NCI-H82 treated with DMSO at 0.1 percent for 48 hours (cell line): Measurements from ENCODE around the gene FLT1.

Experiments used
- DNase-seq: peaks from one replicate; lab custom pipeline; 2025; ENCODE audit not compliant: unreplicated experiment; lab: John Stamatoyannopoulos, UW

Gene FLT1

DNA sequence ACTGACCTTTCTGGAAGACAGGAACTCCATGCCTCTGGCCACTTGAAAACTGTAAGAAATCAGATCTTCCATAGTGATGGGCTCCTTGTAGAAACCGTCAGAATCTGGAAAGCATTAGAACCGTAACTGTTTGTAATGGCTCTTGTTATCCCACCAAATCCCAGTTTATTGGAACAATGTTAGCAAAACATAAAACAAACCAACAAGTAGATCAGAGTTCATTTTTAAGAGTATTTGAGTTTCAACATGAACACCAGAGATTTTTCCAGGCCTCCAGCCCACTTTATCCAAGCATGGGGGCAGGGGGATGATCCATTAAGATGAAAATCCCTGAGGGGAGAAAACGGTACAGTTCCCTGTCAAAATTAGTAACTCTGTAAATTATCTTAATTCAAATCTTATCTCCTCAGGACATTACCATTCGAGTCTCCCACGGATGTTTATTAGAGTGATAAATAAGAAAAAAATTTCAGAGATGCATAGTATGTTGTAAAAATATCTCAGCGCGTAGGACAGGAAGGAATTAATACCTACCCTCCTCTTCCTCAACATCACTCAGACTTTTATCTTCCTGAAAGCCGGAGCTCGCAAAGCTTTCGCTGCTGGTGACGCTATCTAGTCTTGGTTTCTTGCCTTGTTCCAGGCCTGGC is 172.5 kb downstream of the FLT1 start:
- no peak for DNase-seq

DNA sequence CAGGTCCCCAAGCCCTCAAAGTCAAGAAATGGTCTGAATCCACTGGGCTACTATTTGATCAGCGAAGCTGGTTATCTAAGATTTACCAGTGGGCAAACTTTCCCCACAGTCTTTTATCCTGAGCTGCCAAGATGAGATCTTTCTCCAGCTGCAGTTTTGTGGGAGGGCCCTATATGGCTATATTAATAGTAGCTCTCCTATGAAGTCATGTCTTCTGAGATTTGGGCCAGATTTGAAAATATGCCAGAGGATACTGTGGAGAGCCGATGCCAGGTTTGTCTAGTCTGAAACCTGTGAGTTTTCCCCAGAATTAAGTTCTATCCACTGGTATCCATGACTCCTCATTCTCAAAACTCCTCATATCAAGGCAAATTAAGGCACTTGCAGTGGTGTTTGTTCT is 173.2 kb downstream of the FLT1 start:
- DNase-seq: no peak

DNA sequence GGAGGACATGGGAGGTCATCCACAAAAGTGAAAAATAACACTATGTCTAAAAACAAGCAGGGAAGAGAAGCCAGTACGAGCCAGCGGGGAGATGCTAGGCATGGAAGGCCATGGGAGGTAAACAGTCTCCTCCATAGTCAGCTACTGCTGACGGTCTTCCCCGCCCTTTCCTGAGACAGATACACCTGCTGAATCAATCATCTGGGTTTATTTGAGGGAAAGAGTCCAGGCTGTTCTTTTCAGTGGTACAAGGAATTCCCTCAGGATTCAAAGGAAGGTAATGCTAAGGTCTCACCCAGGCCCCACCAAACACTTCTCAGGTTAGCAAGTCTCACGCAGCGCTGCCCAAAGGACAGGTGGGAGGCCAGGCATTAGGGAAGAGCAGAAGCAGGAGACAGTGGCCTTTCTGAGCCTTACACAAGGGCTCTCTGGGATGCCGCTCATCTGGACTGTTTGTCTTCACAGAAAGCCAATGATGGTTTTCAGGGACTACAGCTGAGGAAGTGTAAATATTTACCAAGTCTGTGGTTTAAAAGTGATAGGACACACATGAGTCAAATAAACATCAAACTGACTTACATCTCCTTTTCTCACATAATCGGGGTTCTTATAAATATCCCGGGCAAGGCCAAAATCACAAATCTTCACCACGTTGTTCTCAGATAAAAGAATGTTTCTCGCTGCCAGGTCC is 173.9 kb downstream of the FLT1 start:
- no peak for DNase-seq

- no peak for DNase-seq
Measured at GRCh38 chr13:28320209-28320608, 174.7 kb downstream of the FLT1 start.

GRCh38 chr13:28319528-28319927 is 175.4 kb downstream of the FLT1 start:
- no peak for DNase-seq

GRCh38 chr13:28318496-28318895 is 176.4 kb downstream of the FLT1 start:
- no peak for DNase-seq

- DNase-seq: no peak
Measured at GRCh38 chr13:28316836-28317235, 178.1 kb downstream of the FLT1 start.

DNA sequence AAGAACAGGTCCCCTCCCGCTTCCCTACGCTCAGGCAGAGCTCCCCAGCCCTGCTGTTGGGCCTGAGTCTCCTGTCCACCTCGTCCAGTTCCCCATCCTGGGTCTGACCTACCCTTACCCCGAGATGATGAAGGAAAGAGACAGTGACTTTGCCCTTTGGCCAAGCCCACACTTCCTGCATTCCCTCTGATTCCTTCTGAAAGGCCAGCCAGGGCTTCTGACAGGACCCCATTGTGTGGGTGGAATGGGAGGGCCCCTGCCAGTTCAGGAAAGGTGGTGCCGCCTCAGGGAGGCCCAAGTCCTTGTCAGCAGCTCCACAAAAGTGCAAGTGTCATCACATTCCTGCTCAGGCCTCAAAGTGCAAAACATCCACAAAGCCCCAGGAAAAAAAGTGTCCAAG is 178.8 kb downstream of the FLT1 start:
- DNase-seq: no peak

DNA sequence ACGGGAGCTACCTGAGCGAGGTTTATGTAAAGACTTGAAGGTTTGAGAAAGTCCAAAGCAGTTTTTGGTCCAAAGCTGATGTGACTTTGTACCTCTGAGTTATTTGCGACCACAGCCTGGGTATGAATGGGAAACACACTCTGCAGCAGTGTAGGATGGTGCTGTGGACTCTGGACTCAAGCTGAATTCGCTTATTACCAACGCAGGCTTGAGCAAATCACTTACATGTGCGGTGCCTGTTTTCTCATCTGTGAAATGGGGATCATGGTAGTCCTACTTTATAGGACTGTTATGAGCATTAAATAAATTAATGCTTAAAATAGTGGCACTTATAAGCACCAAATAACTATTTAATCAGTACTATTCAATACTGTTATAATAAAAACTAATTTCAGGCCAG is 180.0 kb downstream of the FLT1 start:
- no peak for DNase-seq

- DNase-seq: no peak
Measured at GRCh38 chr13:28313579-28313978, 181.3 kb downstream of the FLT1 start.

GRCh38 chr13:28306325-28306724 is 188.6 kb downstream of the FLT1 start:
- no peak for DNase-seq

DNA sequence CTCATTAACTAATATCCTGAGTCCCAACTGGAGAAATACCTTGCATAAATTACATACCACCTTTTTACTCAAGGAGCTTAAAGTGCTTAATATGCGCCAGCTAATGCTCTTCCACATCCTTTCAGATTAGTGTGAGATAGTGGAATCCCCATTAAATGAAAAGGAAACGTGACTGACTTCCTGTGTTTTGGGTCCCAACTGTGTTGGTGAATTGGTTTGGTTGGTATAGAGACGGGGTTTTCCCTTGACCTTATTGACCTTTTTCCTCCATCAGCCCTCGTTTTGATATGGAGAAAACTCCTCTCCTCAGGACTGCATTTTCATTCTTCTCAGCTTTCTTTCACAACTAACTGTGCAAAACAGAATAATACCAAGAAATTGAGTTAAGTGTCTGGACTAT is 193.1 kb downstream of the FLT1 start:
- no peak for DNase-seq

GRCh38 chr13:28299916-28300315 is 195.0 kb downstream of the FLT1 start:
- DNase-seq: no peak

DNA sequence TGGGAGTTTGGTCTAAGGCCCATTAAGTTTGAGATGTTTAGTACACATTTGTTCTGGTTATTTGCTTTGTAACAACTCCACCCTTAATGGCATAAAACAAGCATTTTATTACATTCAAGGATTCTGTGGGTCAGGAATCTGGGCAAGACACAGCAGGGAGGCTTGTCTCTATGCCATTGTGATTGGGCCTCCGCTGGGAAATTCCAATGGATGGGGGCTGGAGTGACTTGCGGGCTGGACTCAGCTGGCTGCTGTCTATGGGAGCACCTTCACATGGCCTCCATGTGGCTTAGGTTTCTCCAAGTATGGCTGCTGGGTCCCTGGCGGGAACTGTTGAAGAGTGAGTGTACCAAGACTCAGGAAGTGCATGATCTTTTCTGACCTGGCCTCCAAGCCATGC is 197.6 kb downstream of the FLT1 start:
- DNase-seq: no peak

DNA sequence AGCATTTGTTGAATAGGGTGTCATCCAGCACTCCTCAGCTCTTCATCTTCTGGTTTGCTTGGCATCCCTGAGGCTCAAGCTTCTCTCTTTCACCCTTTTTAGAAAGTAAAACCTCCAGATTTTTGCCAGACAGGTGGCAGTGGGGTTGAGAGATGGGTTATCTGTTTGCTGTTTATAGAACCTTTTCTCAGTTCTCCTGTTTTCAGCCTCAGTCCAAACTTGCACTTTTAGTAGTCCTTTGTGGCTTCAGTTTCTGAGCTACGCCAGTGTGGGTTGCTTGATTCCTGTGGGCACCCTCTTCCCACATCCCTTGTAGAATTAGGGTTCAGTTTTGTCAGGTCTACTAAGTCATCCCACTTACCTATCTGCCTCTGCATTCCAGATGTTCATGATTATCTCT is 208.7 kb downstream of the FLT1 start:
- no peak for DNase-seq

DNA sequence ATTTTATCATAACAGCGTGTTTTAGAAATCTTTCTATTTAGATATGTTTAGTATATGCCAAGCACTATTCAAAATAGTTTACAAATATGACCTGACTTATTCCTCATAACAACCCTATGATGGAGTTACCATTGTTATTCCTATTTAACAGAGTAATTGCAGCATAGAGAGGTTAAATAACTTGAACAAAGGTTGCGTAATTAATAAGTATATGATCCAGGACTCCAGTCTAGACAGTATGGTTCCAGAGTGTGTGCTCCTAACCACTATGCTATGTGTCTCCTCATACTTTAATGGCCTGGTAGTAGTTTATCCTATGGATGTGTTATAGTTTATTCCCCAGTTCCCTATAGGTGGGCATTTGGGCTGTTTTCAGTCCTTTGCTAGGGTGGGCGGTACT is 211.3 kb downstream of the FLT1 start:
- no peak for DNase-seq

DNA sequence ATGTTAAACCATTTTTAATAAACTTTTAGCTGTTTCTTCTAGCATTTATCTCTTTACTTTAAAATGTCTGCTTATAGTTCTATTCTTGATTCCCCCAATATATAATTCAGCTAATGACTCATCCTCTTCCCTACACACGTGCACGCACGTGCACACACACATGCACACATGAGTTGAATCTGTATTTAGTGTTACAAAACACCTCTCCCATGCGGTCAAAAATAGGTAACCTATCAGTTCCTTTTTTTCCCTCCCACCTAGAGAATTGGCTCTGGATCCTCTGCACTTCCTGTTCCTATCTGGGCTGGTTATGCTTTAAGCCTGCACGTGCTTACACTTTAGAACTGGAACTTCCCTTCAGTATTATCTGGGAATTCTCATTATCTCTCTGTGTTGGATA is 212.5 kb downstream of the FLT1 start:
- no peak for DNase-seq

- DNase-seq: no peak
Measured at GRCh38 chr13:28273919-28274318, 221.0 kb downstream of the FLT1 start.

DNA sequence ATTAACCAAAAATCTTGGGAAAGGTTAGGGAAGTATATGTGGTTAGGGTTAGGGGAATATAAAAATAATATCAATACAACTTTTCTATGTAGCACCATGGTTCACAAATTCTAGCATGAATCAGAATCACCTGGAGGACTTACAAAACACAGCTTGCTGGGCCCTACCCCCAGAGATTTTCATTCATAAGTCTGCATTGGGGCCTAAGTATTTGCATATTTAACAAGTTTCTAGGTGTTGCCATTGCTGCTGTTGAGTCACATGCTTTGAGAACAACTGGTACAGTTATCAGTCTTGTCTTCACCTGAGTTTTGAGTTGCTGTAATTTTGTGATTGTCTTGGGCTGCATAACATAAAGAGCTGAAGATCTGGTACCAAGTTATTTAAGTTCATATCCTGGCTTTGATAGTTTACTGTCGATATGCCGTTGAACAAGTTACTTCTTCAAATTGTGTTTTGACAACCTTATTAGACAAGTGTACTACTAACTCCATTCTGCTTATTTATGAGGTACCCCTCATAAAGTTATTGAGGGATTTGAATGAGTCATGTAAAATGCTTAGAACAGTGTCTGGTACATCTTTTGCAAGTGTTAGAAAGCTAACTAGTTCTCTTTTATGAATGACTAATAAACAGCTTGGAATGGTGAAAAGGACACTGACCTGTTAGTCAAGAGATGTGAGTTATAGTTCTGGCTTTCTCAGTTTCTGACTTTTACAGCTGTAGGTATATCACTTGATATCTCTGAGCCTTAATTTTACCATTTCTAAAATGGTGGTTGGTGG is 223.7 kb downstream of the FLT1 start:
- DNase-seq: no peak

GRCh38 chr13:28268800-28269223 is 226.1 kb downstream of the FLT1 start:
- DNase-seq: no peak

GRCh38 chr13:28267497-28267896 is 227.4 kb downstream of the FLT1 start:
- DNase-seq: no peak

- no peak for DNase-seq
Measured at GRCh38 chr13:28258417-28258816, 236.5 kb downstream of the FLT1 start.
